ENCODE results near the gene RPS2. TPM values are rescaled to one million over a fixed set of nuclear protein-coding genes. Genes with fewer than 3 reads are reported as not detected.

The RPS2 gene
- total and polyA plus RNA-seq, 8 donors, result 1,316 to 3,219 (median 1,806) TPM

- peaks cover 0 to 11% (median 0%) of the 10 kb centered on the region in 4 donors for H3K27me3 ChIP-seq
- no peaks in the 10 kb centered on the region for H3K9me3 ChIP-seq
- intact Hi-C loops (cut with DNase I), result no loop called here
- TF ChIP-seq CTCF (IDR thresholded peaks at IDR 0.05), result no peak
- ATAC-seq (no peak), DNase-seq (peak in 2 of 6 donors; percentile 71 to 84), FAIRE-seq (no peak)
- H3K27ac ChIP-seq, result peak overlapping the region in 1 of 4 donors; percentile 13
- H3K4me1 ChIP-seq, result peaks cover 10 to 17% (median 14%) of the 10 kb centered on the region in 3 donors
- 63 to 65% methylated on average over 45 to 50 of the region's 50 CpGs for WGBS, 2 donors
- H3K4me3 ChIP-seq, result no peak overlapping the region
- H3K36me3 ChIP-seq, result peaks cover 0 to 9% (median 0%) of the 10 kb centered on the region in 3 donors
These were observed 28.2 kb upstream of the RPS2 start for GRCh38 chr16:1992704-1993317.

GRCh38 chr16:1991948-1992703 is 27.5 kb upstream of the RPS2 start:
- FAIRE-seq (no peak), DNase-seq (peak; percentile 88 to 97 (median 96)), ATAC-seq (peak; percentile 62 to 83 (median 80))
- TF ChIP-seq CTCF (IDR thresholded peaks at IDR 0.05), result no peak
- no peaks in the 10 kb centered on the region for H3K9me3 ChIP-seq
- peak overlapping the region in 3 of 4 donors; percentile 15 to 39 (median 21) for H3K4me3 ChIP-seq
- 11 to 13% methylated on average over 63 to 96 of the region's 96 CpGs for WGBS, 2 donors
- H3K4me1 ChIP-seq, result peaks cover 10 to 17% (median 14%) of the 10 kb centered on the region in 3 donors
- H3K27ac ChIP-seq, result peak overlapping the region in 2 of 4 donors; percentile 37 to 50
- peaks cover 0 to 11% (median 0%) of the 10 kb centered on the region in 4 donors for H3K27me3 ChIP-seq
- intact Hi-C loops (cut with DNase I), result no loop called here
- peaks cover 0 to 2% (median 0%) of the 10 kb centered on the region in 3 donors for H3K36me3 ChIP-seq

GRCh38 chr16:1991588-1991947 is 26.9 kb upstream of the RPS2 start:
- 21 to 22% methylated on average over 22 of the region's 22 CpGs for WGBS, 2 donors
- ATAC-seq, result no peak
- no peak for FAIRE-seq
- Histone ChIP-seq H3K9me3 (no peaks in the 10 kb centered on the region), H3K27me3 (peaks cover 0 to 11% (median 0%) of the 10 kb centered on the region in 4 donors), H3K27ac (peak overlapping the region in 2 of 4 donors; percentile 37 to 50), H3K4me3 (peak overlapping the region in 3 of 4 donors; percentile 15 to 39 (median 21)), H3K36me3 (no peaks in the 10 kb centered on the region), H3K4me1 (peaks cover 10 to 17% (median 14%) of the 10 kb centered on the region in 3 donors)
- intact Hi-C loops (cut with DNase I), result no loop called here
- no peak for TF ChIP-seq CTCF (IDR thresholded peaks at IDR 0.05)
- DNase-seq, result no peak

- FAIRE-seq, result no peak
- no peaks in the 10 kb centered on the region for H3K9me3 ChIP-seq
- H3K27me3 ChIP-seq, result peaks cover 0 to 11% (median 0%) of the 10 kb centered on the region in 4 donors
- no peaks in the 10 kb centered on the region for H3K36me3 ChIP-seq
- peak in 1 of 4 donors; percentile 1 for ATAC-seq
- intact Hi-C loops (cut with DNase I), result no loop called here
- 22 to 32% methylated on average over 18 of the region's 18 CpGs for WGBS, 2 donors
- H3K27ac ChIP-seq, result no peak overlapping the region
- DNase-seq, result peak in 3 of 6 donors; percentile 45 to 74 (median 63)
- no peak for TF ChIP-seq CTCF (IDR thresholded peaks at IDR 0.05)
- H3K4me1 ChIP-seq, result peaks cover 10 to 17% (median 14%) of the 10 kb centered on the region in 3 donors
- H3K4me3 ChIP-seq, result no peak overlapping the region
These were observed 26.5 kb upstream of the RPS2 start for GRCh38 chr16:1991135-1991551.
